NCI-H2196 (cell line): ENCODE data around the gene TMEM163.
"Not testable (repeated sequence)": the region's sequence is repeated elsewhere in the genome, so short reads cannot be mapped to it uniquely, and the experiment has no call there.

Source experiments
- DNase-seq: peaks from one replicate; lab custom pipeline; 2025; ENCODE audit not compliant: unreplicated experiment; lab: John Stamatoyannopoulos, UW

TMEM163 gene

GRCh38 chr2:134583462-134583861, 135.3 kb downstream of the TMEM163 start:
- DNase-seq: no peak

DNA sequence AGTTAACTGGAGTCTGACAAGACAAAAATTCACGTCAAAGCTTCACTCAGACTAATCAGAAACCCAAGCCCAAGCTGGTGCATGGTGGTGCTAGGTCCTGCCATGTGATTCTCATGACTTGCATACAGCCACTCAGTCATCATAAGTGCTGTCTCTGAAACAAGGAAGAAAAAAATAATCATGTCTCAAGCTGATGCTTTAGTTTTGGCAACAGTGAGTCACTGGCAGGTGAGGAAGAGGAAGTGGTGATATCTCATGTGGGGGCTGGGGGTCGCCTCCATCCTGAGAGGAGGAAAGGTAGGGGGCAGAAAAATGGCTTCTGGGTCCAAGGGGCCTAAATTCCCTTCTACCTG, 136.3 kb downstream of the TMEM163 start:
- DNase-seq: no peak

GRCh38 chr2:134581877-134582546, 136.8 kb downstream of the TMEM163 start:
- DNase-seq: no peak

GRCh38 chr2:134578316-134578715, 140.5 kb downstream of the TMEM163 start:
- no peak for DNase-seq

DNA sequence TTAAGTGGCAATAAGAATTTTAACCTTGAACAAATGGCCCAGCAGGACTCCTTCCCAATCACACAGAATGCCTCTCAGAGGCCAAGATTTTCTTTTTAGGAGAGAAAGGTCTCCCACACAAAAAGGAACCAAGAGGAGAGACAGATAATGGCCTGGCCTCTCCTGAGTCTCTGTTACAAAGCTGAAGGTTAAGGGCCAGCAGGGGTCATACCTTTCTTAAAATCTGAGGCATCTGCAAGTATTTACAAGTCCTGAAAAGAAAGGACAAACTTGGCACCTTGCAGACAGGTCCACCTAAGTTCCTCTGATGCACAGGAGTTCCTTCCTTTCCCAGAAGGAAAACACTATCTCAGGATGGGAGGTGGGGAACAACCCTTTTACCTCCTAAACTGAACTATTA, 142.3 kb downstream of the TMEM163 start:
- no peak for DNase-seq

- no peak for DNase-seq
These were observed 142.9 kb downstream of the TMEM163 start for GRCh38 chr2:134575888-134576287.

- DNase-seq: no peak
These were observed 144.0 kb downstream of the TMEM163 start for GRCh38 chr2:134574611-134575330.

DNA sequence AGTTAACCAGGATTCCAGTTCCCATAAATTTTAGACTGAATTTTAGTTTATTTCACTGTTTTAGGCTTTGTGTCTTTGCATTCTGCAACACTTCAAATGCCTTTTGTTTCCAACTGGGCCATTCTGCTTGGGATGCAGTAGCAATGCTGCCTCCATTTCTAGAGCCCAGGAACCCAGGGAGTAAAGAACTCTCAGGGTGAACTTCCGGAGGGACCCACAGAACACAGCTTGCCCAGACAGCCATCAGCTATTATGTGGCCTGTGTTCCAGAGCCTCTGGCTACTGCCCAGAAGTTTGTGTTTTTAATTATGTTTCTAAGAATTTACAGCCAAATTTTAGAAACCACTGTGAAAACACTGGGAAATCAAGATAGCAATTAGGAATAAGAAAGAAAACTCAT, 145.1 kb downstream of the TMEM163 start:
- no peak for DNase-seq

DNA sequence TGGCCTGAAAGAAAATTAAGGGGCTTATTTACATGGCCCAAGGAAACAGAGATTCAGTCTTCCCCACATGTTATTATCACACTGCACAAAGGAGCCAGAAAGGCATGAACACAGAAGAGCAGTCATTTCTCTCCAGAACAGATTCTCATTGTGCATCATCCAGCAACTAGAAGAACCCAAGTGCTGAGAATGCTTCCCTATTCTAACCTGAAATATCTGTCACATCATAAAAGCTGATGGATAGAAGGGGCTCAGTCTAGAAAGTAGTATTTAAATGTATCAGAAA, 145.8 kb downstream of the TMEM163 start:
- DNase-seq: no peak

GRCh38 chr2:134572314-134573084, 146.3 kb downstream of the TMEM163 start:
- DNase-seq: no peak

GRCh38 chr2:134570676-134571075, 148.1 kb downstream of the TMEM163 start:
- no peak for DNase-seq

GRCh38 chr2:134568413-134568812, 150.4 kb downstream of the TMEM163 start:
- no peak for DNase-seq

DNA sequence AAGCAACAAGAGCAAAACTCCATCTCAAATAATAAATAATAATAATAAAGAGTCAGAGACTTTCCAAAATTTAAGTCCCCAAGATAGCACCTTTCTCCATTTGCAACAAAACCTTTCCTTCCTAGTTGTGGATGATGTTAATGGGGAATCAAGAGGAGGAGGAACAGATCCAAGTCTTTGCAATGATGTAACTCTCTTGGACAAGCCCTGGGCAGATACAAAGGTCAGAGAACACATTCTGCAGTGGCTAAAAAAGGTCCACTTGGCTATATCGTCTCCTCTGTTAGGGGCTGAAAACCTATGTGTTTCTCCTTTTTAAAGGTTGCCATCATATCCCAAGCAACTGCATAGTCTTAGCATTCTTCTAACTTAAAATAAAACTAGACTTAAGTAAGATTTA, 151.1 kb downstream of the TMEM163 start:
- no peak for DNase-seq

- DNase-seq: not testable (repeated sequence)
These were observed 153.8 kb downstream of the TMEM163 start for GRCh38 chr2:134564955-134565354.

GRCh38 chr2:134564549-134564948, 154.3 kb downstream of the TMEM163 start:
- DNase-seq: no peak

GRCh38 chr2:134558208-134558830, 160.5 kb downstream of the TMEM163 start:
- no peak for DNase-seq

- no peak for DNase-seq
These were observed 163.4 kb downstream of the TMEM163 start for GRCh38 chr2:134555411-134555810.

DNA sequence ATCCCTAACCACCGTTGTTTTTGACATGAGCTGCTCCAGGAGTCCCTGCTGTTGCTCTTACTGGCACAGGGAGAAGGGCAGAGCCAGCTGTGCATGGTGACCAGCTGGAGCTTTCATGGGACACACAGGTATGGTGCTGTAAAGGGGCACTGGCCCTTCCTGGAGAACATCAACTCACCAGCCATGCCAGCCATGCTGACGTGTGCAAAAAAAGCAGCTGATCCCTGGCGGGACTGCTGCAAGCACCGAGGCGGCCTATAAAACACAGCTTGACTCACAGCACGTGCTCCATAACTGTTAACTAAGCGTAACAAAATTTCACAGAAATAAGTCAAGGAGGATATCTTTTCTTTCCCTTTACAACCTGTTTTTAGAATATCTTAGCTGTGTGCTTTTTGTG, 165.1 kb downstream of the TMEM163 start:
- no peak for DNase-seq

- DNase-seq: no peak
These were observed 168.1 kb downstream of the TMEM163 start for GRCh38 chr2:134550566-134551164.

DNA sequence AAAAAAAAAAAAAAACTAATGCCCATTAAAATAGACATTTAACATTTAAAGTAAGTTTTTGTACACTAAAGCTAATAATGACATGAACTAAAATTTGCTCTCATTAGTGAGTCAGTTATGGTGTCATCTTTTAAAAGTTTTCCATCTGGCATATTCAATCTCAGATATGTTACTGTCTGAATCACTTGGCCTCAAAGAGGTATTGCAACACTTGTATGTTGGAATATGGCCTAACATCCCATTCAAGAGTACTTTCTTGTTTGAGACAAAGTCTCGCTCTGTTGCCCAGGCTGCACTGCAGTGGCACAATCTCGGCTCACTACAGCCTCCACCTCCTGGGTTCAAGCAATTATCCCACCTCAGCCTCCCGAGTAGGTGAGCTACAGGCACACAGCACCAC, 169.7 kb downstream of the TMEM163 start:
- no peak for DNase-seq

- DNase-seq: no peak
These were observed 177.8 kb downstream of the TMEM163 start for GRCh38 chr2:134540990-134541389.
